Sigmoid colon (tissue), 4 donors: Measurements from ENCODE around the gene EMILIN1.

Experiments
- EP300 ChIP-seq, 4 donors: sonication (generic); formaldehyde crosslinking; IDR thresholded peaks; one replicate each; pipeline ENCODE4 v1.6.1; 2017; ENCODE audit warnings: antibody characterized with exemption in 4 of 4
- TF ChIP-seq, protein P1 (sequence below), 4 experiments: fragments of 450-650 bp in 3 of 4; fragments of 200-600 bp in 1 of 4; IDR thresholded peaks; one replicate each; pipeline ENCODE4 v1.5.1; 2016 to 2019; ENCODE audit warnings: antibody characterized with exemption in 4 of 4, mild to moderate bottlenecking in 3 of 4, moderate library complexity in 2 of 4

DNA sequence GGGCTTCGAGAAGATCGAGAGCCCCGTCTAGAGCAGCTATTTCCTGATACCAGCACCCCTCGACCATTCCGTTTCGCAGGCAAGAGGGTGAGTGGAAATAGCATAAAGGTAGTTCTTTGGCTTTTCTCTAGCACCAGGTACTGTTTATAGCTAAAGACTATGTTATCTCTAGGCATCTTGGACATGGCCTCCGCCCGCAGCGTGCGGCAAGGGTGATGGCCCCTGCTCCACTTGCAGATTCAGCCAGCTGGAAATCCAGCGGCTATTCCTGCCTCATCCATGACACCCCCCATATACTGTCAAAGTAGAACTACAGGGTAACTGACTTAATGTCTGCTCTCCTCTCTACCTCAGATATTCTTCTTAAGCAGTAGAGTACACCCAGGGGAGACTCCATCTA is 23.7 kb upstream of the EMILIN1 start:
- TF ChIP-seq, protein P1, sequence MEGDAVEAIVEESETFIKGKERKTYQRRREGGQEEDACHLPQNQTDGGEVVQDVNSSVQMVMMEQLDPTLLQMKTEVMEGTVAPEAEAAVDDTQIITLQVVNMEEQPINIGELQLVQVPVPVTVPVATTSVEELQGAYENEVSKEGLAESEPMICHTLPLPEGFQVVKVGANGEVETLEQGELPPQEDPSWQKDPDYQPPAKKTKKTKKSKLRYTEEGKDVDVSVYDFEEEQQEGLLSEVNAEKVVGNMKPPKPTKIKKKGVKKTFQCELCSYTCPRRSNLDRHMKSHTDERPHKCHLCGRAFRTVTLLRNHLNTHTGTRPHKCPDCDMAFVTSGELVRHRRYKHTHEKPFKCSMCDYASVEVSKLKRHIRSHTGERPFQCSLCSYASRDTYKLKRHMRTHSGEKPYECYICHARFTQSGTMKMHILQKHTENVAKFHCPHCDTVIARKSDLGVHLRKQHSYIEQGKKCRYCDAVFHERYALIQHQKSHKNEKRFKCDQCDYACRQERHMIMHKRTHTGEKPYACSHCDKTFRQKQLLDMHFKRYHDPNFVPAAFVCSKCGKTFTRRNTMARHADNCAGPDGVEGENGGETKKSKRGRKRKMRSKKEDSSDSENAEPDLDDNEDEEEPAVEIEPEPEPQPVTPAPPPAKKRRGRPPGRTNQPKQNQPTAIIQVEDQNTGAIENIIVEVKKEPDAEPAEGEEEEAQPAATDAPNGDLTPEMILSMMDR (IDR thresholded peaks at IDR 0.05): no peak
- no peak for TF ChIP-seq EP300 (IDR thresholded peaks at IDR 0.05)
